Neuronal stem cell (in vitro differentiated cells): Measurements from ENCODE around the gene NTMT2.
A peak's percentile ranks its signal among the peaks of the same experiment; 100 is the strongest.

ENCODE experiments used
- DNase-seq: peaks from one replicate; pipeline ENCODE4 v3.0.0-alpha.2; 2013; ENCODE audit warnings: low spot score
- H2AFZ ChIP-seq: one replicate; pipeline ENCODE4 v1.6.1; 2013; ENCODE audit warnings: mild to moderate bottlenecking, low read length, inconsistent platforms
- H2AK5ac ChIP-seq: 2 replicates; pipeline ENCODE4 v1.6.1; 2013; ENCODE audit warnings: low read depth, mild to moderate bottlenecking, inconsistent platforms, low read length, moderate library complexity, mixed read lengths
- H2BK120ac ChIP-seq: 2 replicates; pipeline ENCODE4 v1.6.1; 2013; ENCODE audit warnings: low read depth, mild to moderate bottlenecking, inconsistent platforms, low read length, moderate library complexity, mixed read lengths
- H2BK12ac ChIP-seq: one replicate; pipeline ENCODE4 v1.6.1; 2013; ENCODE audit warnings: low read length, inconsistent platforms
- H2BK15ac ChIP-seq: 2 replicates; pipeline ENCODE4 v1.6.1; 2013; ENCODE audit warnings: mild to moderate bottlenecking, low read length, inconsistent platforms, mixed read lengths
- H2BK5ac ChIP-seq: one replicate; pipeline ENCODE4 v1.6.1; 2013; ENCODE audit warnings: inconsistent platforms, mild to moderate bottlenecking, low read length, moderate library complexity
- H3K14ac ChIP-seq: one replicate; pipeline ENCODE4 v1.6.1; 2013; ENCODE audit warnings: low read length, inconsistent platforms
- H3K18ac ChIP-seq: 2 replicates; pipeline ENCODE4 v1.6.1; 2013; ENCODE audit warnings: low read length, inconsistent platforms
- H3K23ac ChIP-seq: 2 replicates; pipeline ENCODE4 v1.6.1; 2013; ENCODE audit warnings: low read depth, mild to moderate bottlenecking, mixed read lengths, low read length, inconsistent platforms; ENCODE audit not compliant: poor library complexity
- H3K27ac ChIP-seq: replicated peaks from 3 replicates; pipeline ENCODE4 v1.5.1; 2013; ENCODE audit warnings: low read length, inconsistent platforms
- H3K27me3 ChIP-seq, 3 experiments: 2 replicates each; pipeline ENCODE4 v1.6.1; 2013; ENCODE audit warnings: low read length in 3 of 3, mild to moderate bottlenecking in 2 of 3, inconsistent platforms in 1 of 3, low read depth in 1 of 3, mixed read lengths in 1 of 3, moderate library complexity in 1 of 3; ENCODE audit not compliant: control insufficient read depth in 3 of 3, insufficient read depth in 3 of 3
- H3K36me3 ChIP-seq, 2 donors: replicated peaks in 1 of 2; 2 replicates each; pipeline ENCODE4 v1.6.1; 2013; ENCODE audit warnings: low read length in 2 of 2; ENCODE audit not compliant: control insufficient read depth in 2 of 2, insufficient read depth in 2 of 2
- H3K4ac ChIP-seq: 2 replicates; pipeline ENCODE4 v1.6.1; 2013; ENCODE audit warnings: inconsistent platforms, mild to moderate bottlenecking, low read length, moderate library complexity
- H3K4me1 ChIP-seq, 2 donors: 1 replicate in 1 of 2; 2 replicates in 1 of 2; pipeline ENCODE4 v1.6.1; 2013; ENCODE audit warnings: low read length in 2 of 2, low read depth in 1 of 2; ENCODE audit not compliant: control insufficient read depth in 2 of 2, insufficient read depth in 1 of 2
- H3K4me2 ChIP-seq: one replicate; pipeline ENCODE4 v1.6.1; 2013; ENCODE audit warnings: mild to moderate bottlenecking, low read length, inconsistent platforms; ENCODE audit not compliant: insufficient read depth, poor library complexity, severe bottlenecking
- H3K4me3 ChIP-seq, 2 donors: 2 replicates each; pipeline ENCODE4 v1.5.1; 2013; ENCODE audit warnings: low read length in 2 of 2, mild to moderate bottlenecking in 2 of 2, inconsistent platforms in 1 of 2, moderate library complexity in 1 of 2
- H3K79me1 ChIP-seq: one replicate; pipeline ENCODE4 v1.6.1; 2013; ENCODE audit warnings: low read depth, mild to moderate bottlenecking, inconsistent platforms, low read length, moderate library complexity
- H3K9ac ChIP-seq: one replicate; pipeline ENCODE4 v1.6.1; 2013; ENCODE audit warnings: mild to moderate bottlenecking, low read depth, low read length, inconsistent platforms; ENCODE audit not compliant: poor library complexity
- H3K9me3 ChIP-seq, 2 donors: replicated peaks in 1 of 2; 2 replicates each; pipeline versions ENCODE3 to v1.6.1; 2013; ENCODE audit warnings: low read length in 2 of 2, mild to moderate bottlenecking in 2 of 2, inconsistent platforms in 1 of 2, low read depth in 1 of 2, mixed read lengths in 1 of 2, moderate library complexity in 1 of 2; ENCODE audit not compliant: control insufficient read depth in 2 of 2, insufficient read depth in 1 of 2
- H4K8ac ChIP-seq: one replicate; pipeline ENCODE4 v1.6.1; 2013; ENCODE audit warnings: low read depth, mild to moderate bottlenecking, inconsistent platforms, low read length, moderate library complexity
- H4K91ac ChIP-seq: one replicate; pipeline ENCODE4 v1.6.1; 2013; ENCODE audit warnings: low read length, low read depth, mild to moderate bottlenecking, inconsistent platforms; ENCODE audit not compliant: poor library complexity
- WGBS, 2 donors: extraction: QIAGEN DNeasy Blood & Tissue Kit; methylation state at CpG; one replicate each; pipeline ENCODE4 v1.1.7; 2013; ENCODE audit warnings: missing lambda C conversion rate in 2 of 2, mixed read lengths in 1 of 2; ENCODE audit not compliant: insufficient read length in 2 of 2, insufficient replicate concordance in 1 of 2; ENCODE audit errors: extremely low coverage in 2 of 2; 5-methylcytosine and 5-hydroxymethylcytosine counted together

NTMT2 gene

DNA sequence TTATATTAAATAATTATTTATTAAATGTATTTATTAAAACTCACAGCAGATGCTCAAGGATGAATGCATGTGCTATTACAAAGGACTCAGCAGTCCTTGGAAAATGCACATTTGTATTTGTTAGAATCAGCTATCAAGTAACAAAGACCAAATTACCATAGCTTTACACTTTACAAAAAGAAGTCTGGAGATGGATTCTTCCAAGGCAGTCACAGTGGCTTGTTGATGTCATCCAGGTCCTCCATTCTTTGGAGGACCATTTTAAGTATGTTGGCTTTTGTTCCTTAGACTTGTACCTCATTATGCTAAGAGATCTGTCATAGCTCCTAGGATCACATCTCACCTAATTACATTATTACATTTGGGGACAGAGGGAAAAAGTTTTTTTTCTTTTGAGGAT is 63.4 kb downstream of the NTMT2 start:
- peaks cover 0 to 2% of the 10 kb centered on the region in 2 donors for H3K4me1 ChIP-seq
- H3K23ac ChIP-seq, result no peak overlapping the region
- H3K27ac ChIP-seq, result no peak overlapping the region
- H2BK15ac ChIP-seq, result no peak overlapping the region
- H3K36me3 ChIP-seq, result no peaks in the 10 kb centered on the region
- H2BK12ac ChIP-seq, result no peak overlapping the region
- no peaks in the 10 kb centered on the region for H3K79me1 ChIP-seq
- no peak for DNase-seq
- H2BK120ac ChIP-seq, result no peak overlapping the region
- H3K27me3 ChIP-seq, result no peaks in the 10 kb centered on the region
- no peak overlapping the region for H3K9ac ChIP-seq
- no peak overlapping the region for H2BK5ac ChIP-seq
- no peak overlapping the region for H4K91ac ChIP-seq
- H2AK5ac ChIP-seq, result no peak overlapping the region
- H3K14ac ChIP-seq, result no peak overlapping the region
- H2AFZ ChIP-seq, result no peak overlapping the region
- H3K4ac ChIP-seq, result no peak overlapping the region
- H3K4me2 ChIP-seq, result no peak overlapping the region
- H4K8ac ChIP-seq, result no peak overlapping the region
- H3K9me3 ChIP-seq, result no peaks in the 10 kb centered on the region
- no peak overlapping the region for H3K4me3 ChIP-seq
- no peak overlapping the region for H3K18ac ChIP-seq

DNA sequence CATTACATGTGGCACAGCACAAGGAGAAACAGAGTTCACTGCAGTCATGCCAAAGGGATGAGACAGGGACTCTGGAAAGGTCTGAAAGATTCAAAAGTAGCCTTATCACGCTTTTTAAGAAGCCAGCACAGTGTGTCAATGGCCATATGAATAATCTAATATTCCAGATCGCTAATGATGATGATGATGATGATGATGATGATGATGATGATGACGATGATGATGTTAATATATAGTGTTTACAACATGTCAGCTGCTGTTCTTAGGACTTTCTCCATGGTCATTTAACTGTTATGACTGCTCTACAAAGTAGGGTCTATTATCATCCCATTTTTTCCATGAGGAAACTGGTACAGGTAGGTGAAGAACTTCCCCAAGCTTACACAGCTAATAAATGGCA is 64.4 kb downstream of the NTMT2 start:
- WGBS, 2 donors, result no CpG with 5 or more reads among the region's 3 CpGs
- H3K4me3 ChIP-seq, result no peak overlapping the region

DNA sequence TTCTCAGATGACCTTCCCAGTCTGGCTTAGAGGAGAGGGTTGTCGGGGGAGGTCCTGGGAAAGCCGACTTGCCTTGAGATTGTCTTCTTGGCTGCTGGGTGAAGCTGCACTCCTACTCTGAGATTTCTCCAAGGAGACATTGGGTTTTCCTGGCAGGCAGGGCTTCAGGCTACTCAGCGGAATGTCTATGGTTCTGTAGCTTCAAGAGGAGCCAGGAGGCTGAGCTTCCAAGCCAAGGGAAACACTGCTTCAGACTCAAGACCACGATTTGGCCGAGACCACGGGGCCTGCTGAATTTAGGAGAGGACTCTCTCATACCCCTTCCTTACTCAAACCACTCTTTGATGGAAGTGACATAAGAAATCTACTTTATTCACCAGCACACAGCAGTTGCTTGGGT is 67.8 kb downstream of the NTMT2 start:
- H3K4me1 ChIP-seq, result no peaks in the 10 kb centered on the region
- H3K79me1 ChIP-seq, result no peaks in the 10 kb centered on the region
- H3K27ac ChIP-seq, result no peak overlapping the region
- WGBS, 2 donors, result no CpG with 5 or more reads among the region's 6 CpGs
- H3K18ac ChIP-seq, result no peak overlapping the region
- H2AFZ ChIP-seq, result no peak overlapping the region
- H4K8ac ChIP-seq, result no peak overlapping the region
- no peak overlapping the region for H3K23ac ChIP-seq
- no peaks in the 10 kb centered on the region for H3K27me3 ChIP-seq
- H2AK5ac ChIP-seq, result no peak overlapping the region
- DNase-seq, result no peak
- no peak overlapping the region for H2BK5ac ChIP-seq
- H3K14ac ChIP-seq, result no peak overlapping the region
- H4K91ac ChIP-seq, result no peak overlapping the region
- H3K9ac ChIP-seq, result no peak overlapping the region
- H2BK12ac ChIP-seq, result no peak overlapping the region
- H2BK15ac ChIP-seq, result no peak overlapping the region
- no peak overlapping the region for H2BK120ac ChIP-seq
- H3K4ac ChIP-seq, result no peak overlapping the region
- no peaks in the 10 kb centered on the region for H3K9me3 ChIP-seq
- H3K4me2 ChIP-seq, result no peak overlapping the region
- no peaks in the 10 kb centered on the region for H3K36me3 ChIP-seq
- H3K4me3 ChIP-seq, result peak overlapping the region in 1 of 2 donors; percentile 41

More for the DNA sequence above, 64.4 kb downstream of the NTMT2 start:
- Histone ChIP-seq H3K27ac (no peak overlapping the region), H3K14ac (no peak overlapping the region), H4K8ac (no peak overlapping the region), H3K9me3 (no peaks in the 10 kb centered on the region), H3K18ac (no peak overlapping the region), H3K4me1 (no peaks in the 10 kb centered on the region), H3K9ac (no peak overlapping the region), H2BK12ac (no peak overlapping the region), H2AFZ (no peak overlapping the region), H3K4me2 (no peak overlapping the region), H2BK15ac (no peak overlapping the region), H2BK5ac (no peak overlapping the region), H2AK5ac (no peak overlapping the region), H4K91ac (no peak overlapping the region), H3K4ac (no peak overlapping the region), H3K36me3 (no peaks in the 10 kb centered on the region), H3K27me3 (no peaks in the 10 kb centered on the region), H2BK120ac (no peak overlapping the region), H3K79me1 (no peaks in the 10 kb centered on the region), H3K23ac (no peak overlapping the region)
- no peak for DNase-seq

DNA sequence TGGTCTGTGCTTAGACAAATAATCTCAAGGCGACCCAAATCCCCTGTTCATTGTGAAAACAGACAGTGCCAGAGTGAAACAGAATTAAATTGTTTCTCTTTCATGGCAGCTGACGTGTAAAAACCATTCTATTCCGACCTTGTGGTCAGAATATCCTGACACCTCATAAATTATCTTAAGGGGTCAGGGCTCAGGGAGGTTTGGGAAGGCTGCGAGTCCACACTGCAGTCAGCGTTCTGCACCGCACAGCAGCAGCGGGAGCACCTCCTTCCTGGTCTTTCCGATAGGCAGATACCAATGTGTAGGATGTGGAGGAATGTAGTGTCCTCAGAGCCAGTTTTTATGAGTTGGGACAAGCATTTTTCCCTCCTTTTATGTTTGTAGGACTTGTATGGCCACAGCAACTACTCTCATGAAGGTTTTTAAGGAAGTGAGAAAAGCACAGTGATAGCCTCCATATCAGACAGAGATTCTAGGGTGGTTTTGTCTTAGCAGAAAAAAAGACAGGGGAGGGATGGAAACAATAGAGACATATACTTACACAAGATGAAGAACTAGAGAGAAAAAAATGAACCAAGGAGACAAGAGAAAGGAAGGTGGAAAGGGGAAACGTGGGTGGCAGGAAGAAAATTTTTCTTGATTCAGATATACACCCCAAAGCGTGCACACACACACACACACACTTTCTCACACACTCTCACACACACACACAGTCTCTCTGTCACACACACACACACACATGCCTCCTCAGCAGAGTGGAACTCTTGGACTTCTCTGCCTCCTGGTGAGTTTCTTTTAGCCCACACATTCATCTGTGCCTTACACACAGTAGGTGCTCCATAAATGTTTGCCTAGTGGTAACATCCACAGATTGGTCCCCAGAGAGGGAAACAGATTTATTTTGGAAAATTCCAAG is 68.6 kb downstream of the NTMT2 start:
- no peak overlapping the region for H3K14ac ChIP-seq
- no peak overlapping the region for H2AFZ ChIP-seq
- no peak overlapping the region for H3K4me3 ChIP-seq
- no peaks in the 10 kb centered on the region for H3K4me1 ChIP-seq
- H3K79me1 ChIP-seq, result no peaks in the 10 kb centered on the region
- no peaks in the 10 kb centered on the region for H3K9me3 ChIP-seq
- H4K91ac ChIP-seq, result no peak overlapping the region
- no peak overlapping the region for H4K8ac ChIP-seq
- H3K36me3 ChIP-seq, result no peaks in the 10 kb centered on the region
- WGBS, 2 donors, result no CpG with 5 or more reads among the region's 10 CpGs
- H3K27me3 ChIP-seq, result no peaks in the 10 kb centered on the region
- H3K4me2 ChIP-seq, result no peak overlapping the region
- no peak overlapping the region for H3K18ac ChIP-seq
- H3K4ac ChIP-seq, result no peak overlapping the region
- H3K27ac ChIP-seq, result no peak overlapping the region
- H2BK12ac ChIP-seq, result no peak overlapping the region
- H2AK5ac ChIP-seq, result no peak overlapping the region
- no peak overlapping the region for H2BK5ac ChIP-seq
- no peak overlapping the region for H3K9ac ChIP-seq
- H2BK15ac ChIP-seq, result no peak overlapping the region
- DNase-seq, result no peak
- H3K23ac ChIP-seq, result no peak overlapping the region
- no peak overlapping the region for H2BK120ac ChIP-seq
